ENCODE data around the gene SC5D. TPM values are rescaled to one million over a fixed set of nuclear protein-coding genes. Genes with fewer than 3 reads are reported as not detected.

Gene SC5D
- total RNA-seq, 1 experiment from 2014 or later, result 126 TPM

- no TSS peak for BruUV-seq (replicated peaks)
- Mint-ChIP-seq H3K27me3 (ENCODE audit: insufficient read depth, unreplicated experiment) (peaks cover 7% of the 10 kb centered on the region), H3K27ac (ENCODE audit: unreplicated experiment) (no peak overlapping the region), H3K4me1 (ENCODE audit: low read depth, unreplicated experiment) (no peaks in the 10 kb centered on the region), H3K36me3 (ENCODE audit: insufficient read depth, unreplicated experiment) (no peaks in the 10 kb centered on the region), H3K9me3 (ENCODE audit: unreplicated experiment) (no peaks in the 10 kb centered on the region), H3K4me3 (ENCODE audit: unreplicated experiment) (no peak overlapping the region)
- no peaks in the 10 kb centered on the region for H3K36me3 ChIP-seq (ENCODE audit: control insufficient read depth, insufficient read depth, low read length)
- POLR2A ChIA-PET, result no interaction called here
- peaks cover 8% of the 10 kb centered on the region; the same call in 1 of the 2 replicates for H3K4me1 ChIP-seq
- H3K4me3 ChIP-seq (ENCODE audit: low read depth, low read length), result no peak overlapping the region
- no peaks in the 10 kb centered on the region for H3K27me3 ChIP-seq (replicated peaks; ENCODE audit: control insufficient read depth, insufficient read depth, low read length)
- TF ChIP-seq CTCF (IDR thresholded peaks at IDR 0.05; ENCODE audit: insufficient read depth in 1 of 2, low read depth in 1 of 2, low read length in 1 of 2, severe bottlenecking in 1 of 2, unreplicated experiment in 1 of 2), result no peak
- CTCF ChIA-PET, result no interaction called here
- no peaks in the 10 kb centered on the region for H3K9me3 ChIP-seq
- DNase-seq, result no peak
- intact Hi-C loops (cut with micrococcal nuclease; ENCODE audit: unreplicated experiment), result no loop called here
Measured at GRCh38 chr11:121348220-121348875, 55.8 kb downstream of the SC5D start.

DNA sequence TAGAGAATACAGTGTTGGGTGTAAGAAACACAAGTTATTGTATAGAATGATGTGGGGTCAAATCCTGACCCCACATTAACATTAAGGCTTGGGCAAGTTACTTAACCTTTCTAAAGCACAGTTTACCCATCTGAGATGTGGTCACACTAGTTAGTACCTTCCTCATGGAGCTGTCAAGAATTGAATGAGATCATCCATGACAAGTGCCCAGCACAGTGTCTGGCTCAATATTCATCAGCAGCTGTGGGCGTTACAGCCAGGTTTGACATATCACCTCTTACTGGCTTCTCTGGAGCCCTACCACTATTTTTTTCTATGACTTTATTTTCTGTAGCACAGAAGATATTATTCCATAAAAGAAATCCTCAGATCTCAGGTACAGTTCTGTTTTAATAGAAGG lies 57.2 kb downstream of the SC5D start:
- intact Hi-C loops (cut with micrococcal nuclease; ENCODE audit: unreplicated experiment), result no loop called here
- ChIA-PET CTCF (no interaction called here), POLR2A (no interaction called here)
- Mint-ChIP-seq H3K4me3 (ENCODE audit: unreplicated experiment) (no peak overlapping the region), H3K27ac (ENCODE audit: unreplicated experiment) (no peak overlapping the region), H3K36me3 (ENCODE audit: insufficient read depth, unreplicated experiment) (no peaks in the 10 kb centered on the region), H3K9me3 (ENCODE audit: unreplicated experiment) (no peaks in the 10 kb centered on the region), H3K27me3 (ENCODE audit: insufficient read depth, unreplicated experiment) (peaks cover 4% of the 10 kb centered on the region), H3K4me1 (ENCODE audit: low read depth, unreplicated experiment) (peaks cover 5% of the 10 kb centered on the region)
- BruUV-seq (replicated peaks), result no TSS peak
- Histone ChIP-seq H3K4me3 (ENCODE audit: low read depth, low read length) (no peak overlapping the region), H3K27me3 (replicated peaks; ENCODE audit: control insufficient read depth, insufficient read depth, low read length) (no peaks in the 10 kb centered on the region), H3K9me3 (no peaks in the 10 kb centered on the region), H3K4me1 (peaks cover 13% of the 10 kb centered on the region), H3K36me3 (ENCODE audit: control insufficient read depth, insufficient read depth, low read length) (no peaks in the 10 kb centered on the region)
- TF ChIP-seq CTCF (IDR thresholded peaks at IDR 0.05; ENCODE audit: insufficient read depth in 1 of 2, low read depth in 1 of 2, low read length in 1 of 2, severe bottlenecking in 1 of 2, unreplicated experiment in 1 of 2), result no peak
- no peak for DNase-seq

DNA sequence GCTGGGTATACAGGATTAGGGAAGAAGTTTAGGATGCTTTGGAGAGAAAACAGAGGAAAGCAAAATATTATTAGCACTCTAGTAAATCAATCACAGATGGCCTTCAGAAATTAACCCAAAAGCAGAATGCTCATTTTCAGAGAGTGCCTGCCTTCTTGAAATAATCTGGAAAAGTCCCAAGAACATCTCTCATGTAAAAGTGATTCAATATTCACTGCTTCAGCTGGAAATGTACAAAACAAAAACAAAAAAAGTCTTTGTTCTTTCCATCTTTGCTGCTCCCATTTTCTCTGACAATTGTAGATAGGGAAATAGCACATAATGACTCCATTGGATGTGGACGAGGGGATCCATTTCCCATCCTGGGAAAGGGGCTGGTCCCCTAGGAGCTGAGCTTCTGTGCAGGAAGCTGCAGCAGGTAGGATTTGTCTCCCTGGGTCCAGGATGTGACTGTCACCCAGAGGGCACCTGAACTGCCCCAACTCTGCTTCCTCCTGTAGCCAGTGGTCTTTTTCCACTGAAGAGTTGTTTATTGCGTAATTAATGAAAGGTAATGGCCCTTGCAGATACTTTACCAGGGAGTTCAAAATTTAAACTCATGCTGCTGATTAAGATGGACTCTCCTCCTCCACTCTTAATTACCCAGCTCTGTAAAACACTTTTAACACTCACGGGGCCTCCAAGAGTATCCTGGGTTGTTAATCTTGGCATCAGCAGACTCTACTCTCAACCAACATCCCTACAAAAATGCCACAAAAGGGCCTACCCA lies 57.9 kb downstream of the SC5D start:
- no peak for DNase-seq
- no peak for TF ChIP-seq CTCF (IDR thresholded peaks at IDR 0.05; ENCODE audit: insufficient read depth in 1 of 2, low read depth in 1 of 2, low read length in 1 of 2, severe bottlenecking in 1 of 2, unreplicated experiment in 1 of 2)
- BruUV-seq (replicated peaks), result no TSS peak
- H3K36me3 ChIP-seq (ENCODE audit: control insufficient read depth, insufficient read depth, low read length), result no peaks in the 10 kb centered on the region
- CTCF ChIA-PET, result no interaction called here
- Mint-ChIP-seq H3K36me3 (ENCODE audit: insufficient read depth, unreplicated experiment) (no peaks in the 10 kb centered on the region), H3K9me3 (ENCODE audit: unreplicated experiment) (no peaks in the 10 kb centered on the region), H3K4me1 (ENCODE audit: low read depth, unreplicated experiment) (peaks cover 8% of the 10 kb centered on the region), H3K4me3 (ENCODE audit: unreplicated experiment) (no peak overlapping the region), H3K27ac (ENCODE audit: unreplicated experiment) (no peak overlapping the region), H3K27me3 (ENCODE audit: insufficient read depth, unreplicated experiment) (peaks cover 4% of the 10 kb centered on the region)
- POLR2A ChIA-PET, result no interaction called here
- H3K4me1 ChIP-seq, result peaks cover 16% of the 10 kb centered on the region
- no peak overlapping the region for H3K4me3 ChIP-seq (ENCODE audit: low read depth, low read length)
- intact Hi-C loops (cut with micrococcal nuclease; ENCODE audit: unreplicated experiment), result no loop called here
- no peaks in the 10 kb centered on the region for H3K9me3 ChIP-seq
- no peaks in the 10 kb centered on the region for H3K27me3 ChIP-seq (replicated peaks; ENCODE audit: control insufficient read depth, insufficient read depth, low read length)
